ENCODE data around the gene PCSK2. TPM values are rescaled to one million over a fixed set of nuclear protein-coding genes. Genes with fewer than 3 reads are reported as not detected.

The PCSK2 gene
- total RNA-seq, 4 donors from 2014 or later, result 0.64 to 4.1 (median 1.4) TPM; not detected in 1

DNA sequence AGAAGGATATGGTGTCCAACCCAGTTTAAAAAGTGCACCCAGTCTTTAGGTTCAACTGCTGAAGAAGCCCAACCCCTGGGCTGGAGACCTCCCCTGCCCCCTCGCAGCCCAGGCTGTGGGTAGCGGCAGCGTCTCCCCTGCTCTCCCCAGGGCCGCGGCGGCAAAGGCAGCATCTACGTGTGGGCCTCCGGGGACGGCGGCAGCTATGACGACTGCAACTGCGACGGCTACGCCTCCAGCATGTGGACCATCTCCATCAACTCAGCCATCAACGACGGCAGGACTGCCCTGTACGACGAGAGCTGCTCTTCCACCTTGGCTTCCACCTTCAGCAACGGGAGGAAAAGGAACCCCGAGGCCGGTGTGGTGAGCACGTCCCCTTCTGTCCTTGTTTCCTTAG lies 226.8 kb downstream of the PCSK2 start:
- DNase-seq, result no peak
- H3K36me3 ChIP-seq, result no peaks in the 10 kb centered on the region
- intact Hi-C loops (cut with DNase I; ENCODE audit: low total_unique reads), result no loop called here
- no peaks in the 10 kb centered on the region for H3K9me3 ChIP-seq
- H3K27me3 ChIP-seq, result peaks cover 7% of the 10 kb centered on the region
- TF ChIP-seq, protein P1, sequence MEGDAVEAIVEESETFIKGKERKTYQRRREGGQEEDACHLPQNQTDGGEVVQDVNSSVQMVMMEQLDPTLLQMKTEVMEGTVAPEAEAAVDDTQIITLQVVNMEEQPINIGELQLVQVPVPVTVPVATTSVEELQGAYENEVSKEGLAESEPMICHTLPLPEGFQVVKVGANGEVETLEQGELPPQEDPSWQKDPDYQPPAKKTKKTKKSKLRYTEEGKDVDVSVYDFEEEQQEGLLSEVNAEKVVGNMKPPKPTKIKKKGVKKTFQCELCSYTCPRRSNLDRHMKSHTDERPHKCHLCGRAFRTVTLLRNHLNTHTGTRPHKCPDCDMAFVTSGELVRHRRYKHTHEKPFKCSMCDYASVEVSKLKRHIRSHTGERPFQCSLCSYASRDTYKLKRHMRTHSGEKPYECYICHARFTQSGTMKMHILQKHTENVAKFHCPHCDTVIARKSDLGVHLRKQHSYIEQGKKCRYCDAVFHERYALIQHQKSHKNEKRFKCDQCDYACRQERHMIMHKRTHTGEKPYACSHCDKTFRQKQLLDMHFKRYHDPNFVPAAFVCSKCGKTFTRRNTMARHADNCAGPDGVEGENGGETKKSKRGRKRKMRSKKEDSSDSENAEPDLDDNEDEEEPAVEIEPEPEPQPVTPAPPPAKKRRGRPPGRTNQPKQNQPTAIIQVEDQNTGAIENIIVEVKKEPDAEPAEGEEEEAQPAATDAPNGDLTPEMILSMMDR (IDR thresholded peaks at IDR 0.05), result no peak
- TF ChIP-seq EP300 (IDR thresholded peaks at IDR 0.05; ENCODE audit: low read depth) (no peak), POLR2AphosphoS5 (IDR thresholded peaks at IDR 0.05) (no peak)
- WGBS, 2 donors (ENCODE audit: low coverage in 1 of 2), result 70 to 90% methylated on average over 6 to 22 of the region's 22 CpGs
- in situ Hi-C loops (cut with MboI; ENCODE audit: low pct_ligation_motif_present in 1 of 4, low pct_unique_long_range_greater_than_20kb in 1 of 4, low sequenced_read_pairs in 3 of 4), result no loop called here
- H3K4me3 ChIP-seq, result no peak overlapping the region
- H3K4me1 ChIP-seq, result no peaks in the 10 kb centered on the region
- H3K27ac ChIP-seq, result no peak overlapping the region

DNA sequence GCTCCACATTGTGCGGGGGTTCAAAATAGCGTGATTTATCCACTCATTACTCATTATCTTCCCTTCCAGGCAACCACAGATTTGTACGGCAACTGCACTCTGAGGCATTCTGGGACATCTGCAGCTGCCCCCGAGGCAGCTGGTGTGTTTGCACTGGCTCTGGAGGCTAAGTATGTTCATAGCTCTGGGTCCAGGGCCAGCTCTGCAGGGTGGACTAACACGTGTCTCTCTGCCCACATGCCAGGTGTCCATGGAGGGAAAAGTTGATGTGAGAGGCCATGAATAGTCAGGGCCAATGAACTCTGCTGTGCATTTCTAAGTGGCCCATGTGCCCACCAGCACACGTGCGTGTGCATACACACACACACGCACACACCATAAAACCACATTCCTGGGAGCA lies 229.4 kb downstream of the PCSK2 start:
- in situ Hi-C loops (cut with MboI; ENCODE audit: low pct_ligation_motif_present in 1 of 4, low pct_unique_long_range_greater_than_20kb in 1 of 4, low sequenced_read_pairs in 3 of 4), result no loop called here
- no peaks in the 10 kb centered on the region for H3K9me3 ChIP-seq
- peaks cover 7% of the 10 kb centered on the region for H3K27me3 ChIP-seq
- H3K36me3 ChIP-seq, result no peaks in the 10 kb centered on the region
- intact Hi-C loops (cut with DNase I; ENCODE audit: low total_unique reads), result no loop called here
- no peak for TF ChIP-seq POLR2A (IDR thresholded peaks at IDR 0.05)
- TF ChIP-seq POLR2AphosphoS5 (IDR thresholded peaks at IDR 0.05), result no peak
- TF ChIP-seq, protein P1 (IDR thresholded peaks at IDR 0.05), result no peak
- TF ChIP-seq EP300 (IDR thresholded peaks at IDR 0.05; ENCODE audit: low read depth), result no peak
- 70 to 73% methylated on average over 7 to 8 of the region's 8 CpGs for WGBS, 2 donors (ENCODE audit: low coverage in 1 of 2)
- H3K4me3 ChIP-seq, result no peak overlapping the region
- no peak for DNase-seq
- no peaks in the 10 kb centered on the region for H3K4me1 ChIP-seq
- H3K27ac ChIP-seq, result no peak overlapping the region

DNA sequence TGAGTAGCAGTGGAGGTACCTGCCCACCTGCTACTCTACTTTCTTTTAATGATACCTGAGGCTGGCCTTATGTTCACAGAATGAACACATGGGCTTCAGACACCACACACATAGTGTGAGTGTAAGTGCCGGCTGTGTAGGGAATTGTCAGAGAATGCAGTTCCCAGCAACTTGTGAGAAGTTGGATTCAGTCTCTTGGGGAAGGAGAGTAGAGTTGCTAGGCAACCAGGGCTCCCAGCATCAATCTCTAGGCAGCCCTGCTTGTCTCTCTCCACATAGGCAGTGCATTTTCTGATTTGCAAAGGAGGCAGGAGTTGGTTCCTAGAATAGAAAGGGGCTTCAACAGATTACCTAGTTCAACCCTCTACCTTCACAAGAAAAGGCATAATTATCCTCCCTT lies 230.2 kb downstream of the PCSK2 start:
- 87% methylated on average over 1 of the region's 1 CpG; no CpG with 5 or more reads in 1 of the 2 donors for WGBS, 2 donors (ENCODE audit: low coverage in 1 of 2)
- Histone ChIP-seq H3K27me3 (peaks cover 7% of the 10 kb centered on the region), H3K36me3 (no peaks in the 10 kb centered on the region), H3K27ac (no peak overlapping the region), H3K9me3 (no peaks in the 10 kb centered on the region), H3K4me1 (no peaks in the 10 kb centered on the region), H3K4me3 (no peak overlapping the region)
- intact Hi-C loops (cut with DNase I; ENCODE audit: low total_unique reads), result no loop called here
- DNase-seq, result no peak
- in situ Hi-C loops (cut with MboI; ENCODE audit: low pct_ligation_motif_present in 1 of 4, low pct_unique_long_range_greater_than_20kb in 1 of 4, low sequenced_read_pairs in 3 of 4), result no loop called here
- TF ChIP-seq, protein P1 (IDR thresholded peaks at IDR 0.05), result no peak
- no peak for TF ChIP-seq POLR2AphosphoS5 (IDR thresholded peaks at IDR 0.05)
- TF ChIP-seq POLR2A (IDR thresholded peaks at IDR 0.05), result no peak
- TF ChIP-seq EP300 (IDR thresholded peaks at IDR 0.05; ENCODE audit: low read depth), result no peak

DNA sequence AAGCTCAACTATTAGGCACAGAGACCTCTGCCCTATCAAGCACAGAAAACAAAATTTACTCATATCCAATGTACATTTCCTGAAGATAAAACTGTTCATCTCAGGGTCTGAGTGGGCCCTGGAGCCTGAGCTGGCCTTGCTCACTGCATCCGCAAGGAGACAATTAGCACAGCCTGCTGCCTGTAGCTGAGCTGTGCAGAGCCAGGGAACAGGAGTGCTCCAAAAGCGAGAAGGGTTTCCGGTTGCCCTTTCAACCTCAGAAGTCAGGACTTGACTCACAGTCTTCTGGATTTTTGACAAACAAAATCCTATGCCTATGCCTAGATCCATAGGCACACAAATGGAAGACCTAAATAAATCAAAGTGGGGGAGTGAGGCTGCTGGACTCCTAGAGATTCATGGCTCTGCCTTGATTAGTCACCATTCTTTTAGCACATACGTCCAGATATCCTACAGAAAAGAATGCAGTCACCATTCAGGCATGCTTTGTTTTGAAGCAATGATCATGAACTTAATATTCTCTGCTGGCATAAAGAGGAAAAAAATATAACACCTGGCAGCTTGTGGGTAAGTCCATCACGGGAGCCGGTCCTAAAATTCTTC lies 230.8 kb downstream of the PCSK2 start:
- TF ChIP-seq POLR2AphosphoS5 (IDR thresholded peaks at IDR 0.05) (no peak), EP300 (IDR thresholded peaks at IDR 0.05; ENCODE audit: low read depth) (no peak), POLR2A (IDR thresholded peaks at IDR 0.05) (no peak)
- TF ChIP-seq, protein P1 (IDR thresholded peaks at IDR 0.05), result no peak
- DNase-seq, result no peak
- no peak overlapping the region for H3K4me3 ChIP-seq
- 90 to 94% methylated on average over 6 of the region's 6 CpGs for WGBS, 2 donors (ENCODE audit: low coverage in 1 of 2)
- no peak overlapping the region for H3K27ac ChIP-seq
- H3K4me1 ChIP-seq, result no peaks in the 10 kb centered on the region
- H3K27me3 ChIP-seq, result peaks cover 7% of the 10 kb centered on the region
- H3K9me3 ChIP-seq, result no peaks in the 10 kb centered on the region
- in situ Hi-C loops (cut with MboI; ENCODE audit: low pct_ligation_motif_present in 1 of 4, low pct_unique_long_range_greater_than_20kb in 1 of 4, low sequenced_read_pairs in 3 of 4) (no loop called here), intact Hi-C loops (cut with DNase I; ENCODE audit: low total_unique reads) (no loop called here)
- H3K36me3 ChIP-seq, result no peaks in the 10 kb centered on the region

Data from transverse colon (tissue), 4 donors.